Right forelimb (tissue), 1 donor: ENCODE measurements around the gene GCNT1.

Source experiments
- DNase-seq: peaks from one replicate; pipeline ENCODE4 v3.0.0-alpha.2; 2018

The GCNT1 gene

GRCh38 chr9:76542360-76542759, 83.4 kb downstream of the GCNT1 start:
- no peak for DNase-seq

- no peak for DNase-seq
These were observed 86.2 kb downstream of the GCNT1 start for GRCh38 chr9:76545191-76545590.

- DNase-seq, result no peak
These were observed 93.2 kb downstream of the GCNT1 start for GRCh38 chr9:76552181-76552580.

GRCh38 chr9:76552751-76553455, 93.9 kb downstream of the GCNT1 start:
- DNase-seq, result no peak

- no peak for DNase-seq
These were observed 94.7 kb downstream of the GCNT1 start for GRCh38 chr9:76553680-76554079.
